Fibroblast of villous mesenchyme (primary cell): Measurements from ENCODE around the gene ALPG. TPM values are rescaled to one million over a fixed set of nuclear protein-coding genes. Genes with fewer than 3 reads are reported as not detected.
A peak's percentile ranks its signal among the peaks of the same experiment; 100 is the strongest.
"Not testable (repeated sequence)": the region's sequence is repeated elsewhere in the genome, so short reads cannot be mapped to it uniquely, and the experiment has no call there.

Source experiments
- DNase-seq: peaks from one replicate; pipeline ENCODE4 v3.0.0-alpha.2; 2010; ENCODE audit warnings: low read depth
- H3K4me3 ChIP-seq: 2 replicates; pipeline ENCODE4 v1.5.1; 2011; ENCODE audit warnings: low read depth, mild to moderate bottlenecking, low read length
- total RNA-seq: library from RNA; depleted of rRNA; stranded (reverse); fragments of >200 nt; gene quantifications from 2 replicates; pipeline ENCODE4 v1.2.3, GENCODE V29; 2012
- TF ChIP-seq, protein P1 (sequence below): IDR thresholded peaks from 2 replicates; pipeline ENCODE4 v1.5.1; 2012; ENCODE audit warnings: low read depth, mild to moderate bottlenecking, low read length; ENCODE audit not compliant: insufficient read depth

ALPG gene
- total RNA-seq, 1 donor = not detected

DNA sequence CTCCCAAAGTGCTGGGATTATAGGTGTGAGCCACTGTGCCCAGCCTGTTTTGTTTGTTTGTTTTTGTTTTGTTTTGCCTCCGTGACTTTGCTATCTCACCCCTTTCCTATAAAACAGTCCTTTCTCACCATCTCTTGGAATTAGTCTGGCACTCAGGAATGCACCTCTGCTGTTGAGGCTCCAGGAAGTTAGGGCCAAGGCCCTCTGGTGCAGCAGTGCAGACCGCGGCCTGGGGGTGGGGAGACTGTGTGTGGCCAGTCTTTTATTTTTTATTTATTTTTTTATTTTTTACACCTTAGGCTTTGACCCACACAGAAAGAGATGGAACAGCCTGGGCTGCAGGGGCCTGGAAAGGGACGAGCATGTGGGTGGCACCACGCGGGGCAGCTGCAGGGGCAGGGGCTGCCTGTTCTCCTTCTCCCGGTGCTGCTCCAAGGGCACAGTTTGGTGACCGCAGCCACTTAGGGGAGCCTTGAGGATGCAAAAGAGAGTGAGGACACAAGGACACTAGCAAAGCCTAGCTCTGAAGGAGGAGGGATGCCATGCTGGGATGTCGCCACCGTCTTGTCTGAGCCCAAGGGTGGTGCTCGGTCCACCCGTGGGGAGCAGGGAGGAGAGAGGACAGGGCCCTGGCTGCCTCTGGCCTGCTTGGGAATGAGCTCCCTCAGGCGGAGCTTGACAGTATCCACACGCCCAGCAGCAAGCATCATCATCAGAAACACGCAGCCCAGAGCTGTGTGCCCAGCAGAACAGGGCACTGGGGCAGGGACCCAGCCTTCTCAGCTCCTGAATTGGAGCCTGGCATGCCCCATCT lies 29.9 kb downstream of the ALPG start:
- DNase-seq = no peak
- TF ChIP-seq, protein P1, sequence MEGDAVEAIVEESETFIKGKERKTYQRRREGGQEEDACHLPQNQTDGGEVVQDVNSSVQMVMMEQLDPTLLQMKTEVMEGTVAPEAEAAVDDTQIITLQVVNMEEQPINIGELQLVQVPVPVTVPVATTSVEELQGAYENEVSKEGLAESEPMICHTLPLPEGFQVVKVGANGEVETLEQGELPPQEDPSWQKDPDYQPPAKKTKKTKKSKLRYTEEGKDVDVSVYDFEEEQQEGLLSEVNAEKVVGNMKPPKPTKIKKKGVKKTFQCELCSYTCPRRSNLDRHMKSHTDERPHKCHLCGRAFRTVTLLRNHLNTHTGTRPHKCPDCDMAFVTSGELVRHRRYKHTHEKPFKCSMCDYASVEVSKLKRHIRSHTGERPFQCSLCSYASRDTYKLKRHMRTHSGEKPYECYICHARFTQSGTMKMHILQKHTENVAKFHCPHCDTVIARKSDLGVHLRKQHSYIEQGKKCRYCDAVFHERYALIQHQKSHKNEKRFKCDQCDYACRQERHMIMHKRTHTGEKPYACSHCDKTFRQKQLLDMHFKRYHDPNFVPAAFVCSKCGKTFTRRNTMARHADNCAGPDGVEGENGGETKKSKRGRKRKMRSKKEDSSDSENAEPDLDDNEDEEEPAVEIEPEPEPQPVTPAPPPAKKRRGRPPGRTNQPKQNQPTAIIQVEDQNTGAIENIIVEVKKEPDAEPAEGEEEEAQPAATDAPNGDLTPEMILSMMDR = no peak

GRCh38 chr2:232437195-232437571 lies 30.5 kb downstream of the ALPG start:
- no peak for DNase-seq
- TF ChIP-seq, protein P1 = no peak
- H3K4me3 ChIP-seq = no peak overlapping the region

More for the DNA sequence above, 29.9 kb downstream of the ALPG start:
- H3K4me3 ChIP-seq = no peak overlapping the region

DNA sequence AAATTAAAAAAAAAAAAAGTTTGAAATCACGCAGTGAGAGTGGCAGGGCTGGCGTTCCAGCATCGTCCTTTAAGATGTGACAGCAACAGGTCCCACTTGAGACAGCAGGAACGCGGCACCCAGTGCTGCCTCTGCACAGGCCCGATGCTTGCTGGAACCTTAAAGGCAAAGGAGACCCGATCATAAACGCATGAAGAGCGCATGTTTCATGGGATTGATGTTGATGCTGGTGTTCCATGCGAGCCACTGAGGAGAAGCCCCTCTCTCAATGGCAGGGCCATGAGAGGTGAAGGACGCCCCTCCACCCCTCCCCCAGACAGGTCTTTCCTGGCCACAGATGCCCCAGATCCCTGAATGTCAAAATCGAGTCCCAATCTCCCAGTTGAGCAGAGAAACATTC lies 31.4 kb downstream of the ALPG start:
- no peak for DNase-seq
- TF ChIP-seq, protein P1 = no peak

DNA sequence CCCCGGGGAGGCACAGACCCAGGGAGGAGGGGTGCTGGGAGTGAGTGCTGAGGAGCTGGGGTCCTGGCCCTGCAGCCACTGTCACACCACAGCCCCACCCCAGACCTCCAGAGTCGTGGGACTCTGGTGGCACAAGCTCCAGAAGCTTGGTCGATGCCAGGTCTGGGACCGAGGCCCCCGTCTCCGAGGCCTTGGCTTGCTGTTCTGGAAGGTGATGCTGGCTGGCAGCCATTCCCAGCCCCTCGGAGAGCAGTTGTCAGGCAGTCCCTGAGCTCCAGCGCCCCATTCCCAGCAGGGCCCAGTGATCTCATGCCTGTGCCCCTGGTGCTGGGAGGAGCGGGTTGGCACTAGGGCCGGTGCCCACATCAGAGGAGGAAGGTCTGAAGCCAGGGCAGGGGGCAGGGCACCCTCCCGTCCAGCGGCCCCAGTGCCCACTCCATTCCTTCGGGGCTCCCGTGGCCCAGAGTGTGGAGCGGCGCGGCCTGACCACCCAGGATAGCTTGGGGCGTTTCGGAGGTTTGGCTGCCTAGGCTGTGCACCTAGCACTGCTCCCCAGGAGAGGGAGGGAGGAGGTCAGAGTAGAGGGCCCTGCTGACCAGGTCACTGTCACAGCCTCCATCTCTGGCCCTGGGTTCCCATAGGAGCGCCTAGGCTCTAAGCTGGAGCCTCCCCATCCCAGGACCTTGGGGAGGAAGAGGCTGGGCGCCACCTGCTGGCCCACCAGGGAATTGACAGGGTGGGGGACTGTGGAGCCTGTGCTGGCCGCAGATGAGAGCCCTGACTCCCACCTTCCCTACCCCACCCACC lies 32.5 kb downstream of the ALPG start:
- TF ChIP-seq, protein P1 = peak; percentile 38
- no peak overlapping the region for H3K4me3 ChIP-seq
- DNase-seq = no peak

More for the DNA sequence above, 31.4 kb downstream of the ALPG start:
- no peak overlapping the region for H3K4me3 ChIP-seq

DNA sequence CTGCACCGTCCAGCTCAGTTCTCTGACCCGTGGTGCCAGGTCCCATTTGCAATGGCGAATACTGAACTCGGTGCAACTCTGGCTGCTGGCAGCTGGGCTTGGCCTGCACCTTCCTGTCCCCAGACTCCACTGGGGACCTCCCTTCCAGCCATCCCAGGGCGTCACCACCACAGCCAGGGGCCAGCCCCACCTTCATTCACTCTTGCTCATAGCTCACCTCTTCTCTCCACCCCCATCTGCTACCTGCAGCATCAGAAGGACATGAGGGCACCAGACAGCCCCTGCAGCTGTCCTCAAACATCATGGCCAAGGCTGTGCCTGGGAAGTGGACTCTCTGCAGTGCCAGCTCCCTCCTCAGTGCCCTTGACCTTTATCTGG lies 33.1 kb downstream of the ALPG start:
- H3K4me3 ChIP-seq = no peak overlapping the region
- DNase-seq = no peak
- TF ChIP-seq, protein P1 = no peak

GRCh38 chr2:232440220-232441018 lies 33.8 kb downstream of the ALPG start:
- H3K4me3 ChIP-seq = not testable (repeated sequence)
- TF ChIP-seq, protein P1 = peak; percentile 79
- DNase-seq = peak; percentile 65
